ENCODE measurements around the gene PAK1IP1. TPM values are rescaled to one million over a fixed set of nuclear protein-coding genes. Genes with fewer than 3 reads are reported as not detected.

The PAK1IP1 gene
- total RNA-seq, 1 donor, result 17.7 TPM

DNA sequence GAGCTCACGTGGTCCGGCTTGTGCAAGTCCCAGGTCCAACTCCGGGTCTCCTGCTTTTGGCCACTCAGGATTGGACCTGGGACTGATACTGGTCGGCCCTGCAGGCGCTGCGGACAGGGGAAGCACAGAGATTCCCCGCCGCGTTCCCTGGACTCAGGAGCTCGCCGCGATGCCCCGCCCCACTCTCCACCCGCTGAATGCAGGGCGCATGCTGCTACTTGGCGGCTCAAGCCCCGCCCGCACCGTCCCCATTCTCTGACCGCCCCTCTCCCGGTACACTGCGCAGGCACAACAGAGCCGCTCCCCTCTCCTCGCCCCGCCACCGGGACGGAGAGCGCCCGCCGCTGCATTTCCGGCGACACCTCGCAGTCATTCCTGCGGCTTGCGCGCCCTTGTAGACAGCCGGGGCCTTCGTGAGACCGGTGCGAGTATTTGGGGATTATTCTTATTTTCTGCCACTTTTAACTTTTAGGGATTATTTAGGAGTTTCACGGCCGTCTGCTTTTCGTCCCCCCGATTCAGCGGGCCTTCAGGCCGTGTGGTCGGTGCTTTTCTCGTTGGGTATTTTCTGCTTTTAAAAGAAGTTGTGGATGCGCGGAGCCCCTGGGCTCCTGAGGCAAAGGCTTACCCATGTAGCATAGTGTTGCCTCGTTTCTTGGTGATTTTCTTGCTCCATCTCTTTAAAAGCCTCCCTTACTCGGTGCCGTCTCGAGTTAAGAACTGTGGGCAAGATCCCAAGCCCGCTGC lies 28.2 kb downstream of the PAK1IP1 start, which contains the start of gene TMEM14C:
Gene TMEM14C (plus strand): TSS at position 251 of the 747 bp plus-strand sequence. CDS start 1,544 bp downstream, outside the sequence.
- peak; percentile 99 for DNase-seq (ENCODE audit: insufficient read length, low spot score, missing footprints)
- H3K79me2 ChIP-seq (ENCODE audit: insufficient read depth, low read length), result peaks cover 39% of the 10 kb centered on the region
- H3K27ac ChIP-seq (ENCODE audit: low read depth, low read length), result peak within 1 kb of the TSS; percentile 86
- H3K4me3 ChIP-seq (ENCODE audit: insufficient read depth, low read length), result peak within 1 kb of the TSS; percentile 92
- no peaks in the 10 kb centered on the region for H3K9me3 ChIP-seq (ENCODE audit: low read depth, low read length)
- TF ChIP-seq, protein P1, sequence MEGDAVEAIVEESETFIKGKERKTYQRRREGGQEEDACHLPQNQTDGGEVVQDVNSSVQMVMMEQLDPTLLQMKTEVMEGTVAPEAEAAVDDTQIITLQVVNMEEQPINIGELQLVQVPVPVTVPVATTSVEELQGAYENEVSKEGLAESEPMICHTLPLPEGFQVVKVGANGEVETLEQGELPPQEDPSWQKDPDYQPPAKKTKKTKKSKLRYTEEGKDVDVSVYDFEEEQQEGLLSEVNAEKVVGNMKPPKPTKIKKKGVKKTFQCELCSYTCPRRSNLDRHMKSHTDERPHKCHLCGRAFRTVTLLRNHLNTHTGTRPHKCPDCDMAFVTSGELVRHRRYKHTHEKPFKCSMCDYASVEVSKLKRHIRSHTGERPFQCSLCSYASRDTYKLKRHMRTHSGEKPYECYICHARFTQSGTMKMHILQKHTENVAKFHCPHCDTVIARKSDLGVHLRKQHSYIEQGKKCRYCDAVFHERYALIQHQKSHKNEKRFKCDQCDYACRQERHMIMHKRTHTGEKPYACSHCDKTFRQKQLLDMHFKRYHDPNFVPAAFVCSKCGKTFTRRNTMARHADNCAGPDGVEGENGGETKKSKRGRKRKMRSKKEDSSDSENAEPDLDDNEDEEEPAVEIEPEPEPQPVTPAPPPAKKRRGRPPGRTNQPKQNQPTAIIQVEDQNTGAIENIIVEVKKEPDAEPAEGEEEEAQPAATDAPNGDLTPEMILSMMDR (IDR thresholded peaks at IDR 0.05; ENCODE audit: extremely low read depth, low read depth, low read length), result no peak
- peaks cover 15% of the 10 kb centered on the region for H3K4me1 ChIP-seq (ENCODE audit: insufficient read depth, low read length)
- peak within 1 kb of the TSS; percentile 99 for H3K4me2 ChIP-seq (ENCODE audit: insufficient read depth, low read length)
- H3K27me3 ChIP-seq (ENCODE audit: insufficient read depth, low read length), result no peaks in the 10 kb centered on the region
- peaks cover 17% of the 10 kb centered on the region for H3K36me3 ChIP-seq (ENCODE audit: insufficient read depth, low read length)
- H4K20me1 ChIP-seq (ENCODE audit: insufficient read depth, low read length), result no peaks in the 10 kb centered on the region
- peak within 1 kb of the TSS; percentile 98 for H2AFZ ChIP-seq (ENCODE audit: low read length)

DNA sequence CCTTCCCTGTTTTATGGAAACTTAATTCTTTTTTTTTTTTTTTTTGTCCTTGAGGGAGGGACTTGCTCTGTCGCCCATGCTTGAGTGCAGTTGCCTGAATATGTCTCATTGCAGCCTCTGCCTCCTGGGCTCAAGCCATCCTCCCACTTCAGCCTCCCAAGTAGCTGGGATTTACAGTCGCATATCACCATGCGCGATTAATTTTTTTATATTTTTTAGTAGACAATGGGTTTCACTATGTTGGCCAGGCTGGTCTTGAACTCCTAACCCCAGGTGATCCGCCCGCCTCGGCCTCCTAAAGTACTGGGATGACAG lies 28.8 kb downstream of the PAK1IP1 start:
- TF ChIP-seq, protein P1 (IDR thresholded peaks at IDR 0.05; ENCODE audit: extremely low read depth, low read depth, low read length), result no peak

DNA sequence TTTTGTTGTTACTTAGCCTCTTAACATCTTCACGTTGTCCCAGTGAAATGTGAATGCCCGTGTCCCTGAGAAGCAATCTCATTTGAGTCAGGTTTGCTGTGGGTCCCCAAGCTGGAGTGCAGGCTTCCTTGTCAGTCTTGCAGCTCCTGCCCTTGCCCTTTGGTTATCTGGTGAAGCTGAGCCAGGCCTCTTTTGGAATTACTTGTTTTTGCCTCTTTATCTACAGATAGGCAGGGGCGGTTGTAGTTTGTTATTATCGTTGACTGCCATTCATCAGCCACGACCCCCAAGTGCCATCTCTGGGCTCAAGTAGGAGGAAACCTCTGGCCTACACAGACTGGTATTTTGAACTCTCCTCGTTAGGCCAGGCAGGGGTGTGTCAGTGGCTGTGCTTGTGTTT lies 30.3 kb downstream of the PAK1IP1 start:
- H2AFZ ChIP-seq (ENCODE audit: low read length), result no peak overlapping the region
- no peaks in the 10 kb centered on the region for H3K27me3 ChIP-seq (ENCODE audit: insufficient read depth, low read length)
- no peak for DNase-seq (ENCODE audit: insufficient read length, low spot score, missing footprints)
- H3K27ac ChIP-seq (ENCODE audit: low read depth, low read length), result no peak overlapping the region
- peaks cover 43% of the 10 kb centered on the region for H3K79me2 ChIP-seq (ENCODE audit: insufficient read depth, low read length)
- no peak overlapping the region for H3K4me2 ChIP-seq (ENCODE audit: insufficient read depth, low read length)
- H3K4me3 ChIP-seq (ENCODE audit: insufficient read depth, low read length), result no peak overlapping the region
- no peaks in the 10 kb centered on the region for H4K20me1 ChIP-seq (ENCODE audit: insufficient read depth, low read length)
- no peaks in the 10 kb centered on the region for H3K9me3 ChIP-seq (ENCODE audit: low read depth, low read length)
- H3K36me3 ChIP-seq (ENCODE audit: insufficient read depth, low read length), result peaks cover 30% of the 10 kb centered on the region
- TF ChIP-seq, protein P1 (IDR thresholded peaks at IDR 0.05; ENCODE audit: extremely low read depth, low read depth, low read length), result no peak
- peaks cover 15% of the 10 kb centered on the region for H3K4me1 ChIP-seq (ENCODE audit: insufficient read depth, low read length)

More for the DNA sequence above, 28.8 kb downstream of the PAK1IP1 start:
- Histone ChIP-seq H3K36me3 (ENCODE audit: insufficient read depth, low read length) (peaks cover 20% of the 10 kb centered on the region), H2AFZ (ENCODE audit: low read length) (peak overlapping the region; percentile 98), H3K27ac (ENCODE audit: low read depth, low read length) (peak overlapping the region; percentile 86), H3K79me2 (ENCODE audit: insufficient read depth, low read length) (peaks cover 43% of the 10 kb centered on the region), H3K9me3 (ENCODE audit: low read depth, low read length) (no peaks in the 10 kb centered on the region), H3K4me1 (ENCODE audit: insufficient read depth, low read length) (peaks cover 15% of the 10 kb centered on the region), H3K27me3 (ENCODE audit: insufficient read depth, low read length) (no peaks in the 10 kb centered on the region), H3K4me3 (ENCODE audit: insufficient read depth, low read length) (peak overlapping the region; percentile 92), H3K4me2 (ENCODE audit: insufficient read depth, low read length) (peak overlapping the region; percentile 99), H4K20me1 (ENCODE audit: insufficient read depth, low read length) (no peaks in the 10 kb centered on the region)
- no peak for DNase-seq (ENCODE audit: insufficient read length, low spot score, missing footprints)

DNA sequence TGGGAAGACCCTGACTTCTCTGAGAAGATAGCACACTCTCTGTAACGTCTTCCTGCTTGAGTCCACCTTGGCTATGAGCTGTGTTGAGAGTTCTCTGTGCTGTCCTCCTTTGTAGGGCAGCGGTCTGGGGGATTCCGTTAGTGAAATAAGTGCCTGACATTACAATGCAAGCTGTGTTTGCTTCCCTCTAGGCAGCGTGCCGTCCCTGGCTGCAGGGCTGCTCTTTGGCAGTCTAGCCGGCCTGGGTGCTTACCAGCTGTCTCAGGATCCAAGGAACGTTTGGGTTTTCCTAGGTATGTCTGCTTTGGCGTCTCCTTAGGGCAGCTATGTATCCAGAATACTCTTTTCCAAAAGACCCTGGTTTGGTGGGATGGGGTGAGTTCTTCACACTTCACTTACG lies 30.9 kb downstream of the PAK1IP1 start:
- no peaks in the 10 kb centered on the region for H3K27me3 ChIP-seq (ENCODE audit: insufficient read depth, low read length)
- no peak for DNase-seq (ENCODE audit: insufficient read length, low spot score, missing footprints)
- H3K4me1 ChIP-seq (ENCODE audit: insufficient read depth, low read length), result peaks cover 15% of the 10 kb centered on the region
- no peak overlapping the region for H3K4me3 ChIP-seq (ENCODE audit: insufficient read depth, low read length)
- no peaks in the 10 kb centered on the region for H3K9me3 ChIP-seq (ENCODE audit: low read depth, low read length)
- H3K36me3 ChIP-seq (ENCODE audit: insufficient read depth, low read length), result peaks cover 36% of the 10 kb centered on the region
- no peak overlapping the region for H3K27ac ChIP-seq (ENCODE audit: low read depth, low read length)
- TF ChIP-seq, protein P1 (IDR thresholded peaks at IDR 0.05; ENCODE audit: extremely low read depth, low read depth, low read length), result no peak
- H3K4me2 ChIP-seq (ENCODE audit: insufficient read depth, low read length), result no peak overlapping the region
- H2AFZ ChIP-seq (ENCODE audit: low read length), result no peak overlapping the region
- H4K20me1 ChIP-seq (ENCODE audit: insufficient read depth, low read length), result no peaks in the 10 kb centered on the region
- H3K79me2 ChIP-seq (ENCODE audit: insufficient read depth, low read length), result peaks cover 43% of the 10 kb centered on the region

Measured in osteoblast (primary cell).